Astrocyte (in vitro differentiated cells and primary cell): ENCODE results near the gene C19orf73.

Source experiments
- EZH2 ChIP-seq: IDR thresholded peaks from 2 replicates; pipeline ENCODE4 v1.6.1; 2012; ENCODE audit warnings: mild to moderate bottlenecking, low read length, inconsistent platforms; ENCODE audit not compliant: insufficient read depth
- TF ChIP-seq, protein P1 (sequence below): IDR thresholded peaks from 2 replicates; pipeline ENCODE4 v1.5.1; 2011; ENCODE audit warnings: low read depth, mild to moderate bottlenecking, inconsistent platforms, low read length, moderate library complexity; ENCODE audit not compliant: insufficient read depth

DNA sequence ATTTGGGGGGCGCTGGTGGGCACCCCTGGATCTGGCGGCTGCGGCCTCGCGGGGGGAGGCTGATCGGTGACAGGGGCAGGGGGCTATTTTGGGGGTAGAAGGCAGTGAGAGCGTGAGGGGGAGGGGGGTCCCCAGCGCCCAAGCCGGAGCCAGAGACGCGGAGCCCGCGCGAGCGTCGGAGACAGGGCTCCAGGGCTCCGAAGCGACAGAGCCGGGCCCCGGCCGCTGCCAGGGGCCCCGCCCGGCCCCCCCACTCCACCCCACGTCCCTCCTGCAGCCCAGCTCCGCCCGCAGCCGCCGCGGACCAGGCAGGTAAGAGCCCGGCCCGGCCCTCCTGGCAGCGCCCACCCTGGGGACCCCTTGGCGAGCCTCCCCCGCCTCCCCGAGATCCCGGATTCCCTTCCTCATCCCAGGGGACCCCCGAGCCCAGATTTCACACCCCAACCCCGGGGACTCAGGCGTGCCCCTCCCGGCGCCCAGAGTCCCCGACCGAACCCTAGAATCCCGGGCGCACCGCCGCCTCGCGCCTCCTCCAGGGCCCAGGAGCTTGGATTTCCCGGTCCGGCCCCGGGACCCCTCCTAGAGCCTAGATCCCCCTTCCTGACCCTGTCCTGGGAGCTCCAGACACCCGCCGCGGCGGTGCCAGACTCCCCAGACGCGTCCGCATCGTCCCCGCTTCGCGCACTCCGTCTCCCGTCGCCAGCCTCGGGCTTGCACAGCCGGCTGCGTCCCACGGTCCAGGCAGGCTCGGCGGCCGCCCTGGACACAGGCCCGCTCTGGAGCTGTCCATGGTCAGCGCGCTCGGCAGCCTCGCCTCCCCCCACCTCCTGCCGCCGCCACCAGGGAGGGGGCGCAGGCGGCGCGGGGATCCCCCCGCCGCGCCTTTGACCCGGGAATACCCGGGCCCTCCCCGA, 725 bp upstream of the C19orf73 start, which contains the start of gene PPFIA3:
- TF ChIP-seq, protein P1, sequence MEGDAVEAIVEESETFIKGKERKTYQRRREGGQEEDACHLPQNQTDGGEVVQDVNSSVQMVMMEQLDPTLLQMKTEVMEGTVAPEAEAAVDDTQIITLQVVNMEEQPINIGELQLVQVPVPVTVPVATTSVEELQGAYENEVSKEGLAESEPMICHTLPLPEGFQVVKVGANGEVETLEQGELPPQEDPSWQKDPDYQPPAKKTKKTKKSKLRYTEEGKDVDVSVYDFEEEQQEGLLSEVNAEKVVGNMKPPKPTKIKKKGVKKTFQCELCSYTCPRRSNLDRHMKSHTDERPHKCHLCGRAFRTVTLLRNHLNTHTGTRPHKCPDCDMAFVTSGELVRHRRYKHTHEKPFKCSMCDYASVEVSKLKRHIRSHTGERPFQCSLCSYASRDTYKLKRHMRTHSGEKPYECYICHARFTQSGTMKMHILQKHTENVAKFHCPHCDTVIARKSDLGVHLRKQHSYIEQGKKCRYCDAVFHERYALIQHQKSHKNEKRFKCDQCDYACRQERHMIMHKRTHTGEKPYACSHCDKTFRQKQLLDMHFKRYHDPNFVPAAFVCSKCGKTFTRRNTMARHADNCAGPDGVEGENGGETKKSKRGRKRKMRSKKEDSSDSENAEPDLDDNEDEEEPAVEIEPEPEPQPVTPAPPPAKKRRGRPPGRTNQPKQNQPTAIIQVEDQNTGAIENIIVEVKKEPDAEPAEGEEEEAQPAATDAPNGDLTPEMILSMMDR = no peak
- no peak for TF ChIP-seq EZH2
